ENCODE measurements around the gene DNAJC3.

DNA sequence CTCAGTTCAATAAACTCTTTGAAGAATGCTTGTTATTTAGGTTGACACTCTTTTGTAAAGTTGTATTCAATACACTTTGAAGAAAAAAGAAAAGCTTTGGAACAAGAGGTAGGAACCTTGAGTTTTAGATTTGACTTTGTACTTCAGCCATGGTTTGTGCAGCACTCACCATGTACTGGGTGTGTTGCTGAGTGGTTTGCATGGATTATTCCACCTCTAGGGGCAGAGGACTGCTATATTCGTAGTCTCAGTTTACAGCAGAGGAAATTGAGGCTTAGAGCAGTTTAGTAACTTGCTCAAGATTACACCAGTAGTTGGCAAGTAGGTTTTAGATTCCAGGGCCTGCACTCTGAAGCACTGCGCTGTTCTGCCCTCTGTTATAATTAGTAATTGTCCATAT lies 68.8 kb downstream of the DNAJC3 start:
- TF ChIP-seq, protein P1, sequence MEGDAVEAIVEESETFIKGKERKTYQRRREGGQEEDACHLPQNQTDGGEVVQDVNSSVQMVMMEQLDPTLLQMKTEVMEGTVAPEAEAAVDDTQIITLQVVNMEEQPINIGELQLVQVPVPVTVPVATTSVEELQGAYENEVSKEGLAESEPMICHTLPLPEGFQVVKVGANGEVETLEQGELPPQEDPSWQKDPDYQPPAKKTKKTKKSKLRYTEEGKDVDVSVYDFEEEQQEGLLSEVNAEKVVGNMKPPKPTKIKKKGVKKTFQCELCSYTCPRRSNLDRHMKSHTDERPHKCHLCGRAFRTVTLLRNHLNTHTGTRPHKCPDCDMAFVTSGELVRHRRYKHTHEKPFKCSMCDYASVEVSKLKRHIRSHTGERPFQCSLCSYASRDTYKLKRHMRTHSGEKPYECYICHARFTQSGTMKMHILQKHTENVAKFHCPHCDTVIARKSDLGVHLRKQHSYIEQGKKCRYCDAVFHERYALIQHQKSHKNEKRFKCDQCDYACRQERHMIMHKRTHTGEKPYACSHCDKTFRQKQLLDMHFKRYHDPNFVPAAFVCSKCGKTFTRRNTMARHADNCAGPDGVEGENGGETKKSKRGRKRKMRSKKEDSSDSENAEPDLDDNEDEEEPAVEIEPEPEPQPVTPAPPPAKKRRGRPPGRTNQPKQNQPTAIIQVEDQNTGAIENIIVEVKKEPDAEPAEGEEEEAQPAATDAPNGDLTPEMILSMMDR (conservative IDR thresholded peaks at IDR 0.05; ENCODE audit: low read length): peak; percentile 48; the same call in 1 of the 2 replicates
- no peak for TF ChIP-seq EZH2phosphoT487 (IDR thresholded peaks at IDR 0.05; ENCODE audit: borderline replicate concordance)
